ENCODE data around the gene BAG3. TPM values are rescaled to one million over a fixed set of nuclear protein-coding genes. Genes with fewer than 3 reads are reported as not detected.

Gene BAG3
- total RNA-seq, 1 experiment from 2014 or later, result 57.0 TPM

GRCh38 chr10:119703903-119704508, 52.8 kb downstream of the BAG3 start (continued):
- no peak for TF ChIP-seq ATF3 (IDR thresholded peaks at IDR 0.05)

DNA sequence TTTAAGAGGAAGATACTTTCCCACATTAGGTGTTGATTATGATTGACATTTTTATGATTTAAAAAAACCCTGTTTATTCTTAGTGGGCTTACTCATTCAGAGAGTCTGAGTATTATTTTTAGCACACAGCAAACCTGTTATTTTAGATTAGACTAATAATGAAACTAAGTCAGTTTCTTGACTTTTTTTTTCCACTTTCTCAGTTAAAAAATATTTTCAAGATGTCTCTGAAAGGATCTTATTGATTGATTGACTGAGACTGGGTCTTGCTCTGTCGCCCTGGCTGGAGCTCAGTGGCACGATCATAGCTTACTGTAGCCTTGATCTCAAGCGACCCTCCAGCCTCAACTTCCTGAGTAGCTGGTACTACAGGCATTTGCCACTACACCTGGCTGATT, 54.3 kb downstream of the BAG3 start:
- H3K27ac ChIP-seq (ENCODE audit: low read depth, low read length), result no peak overlapping the region
- BruUV-seq (replicated peaks), result no TSS peak
- H3K4me1 ChIP-seq (ENCODE audit: control insufficient read depth in 1 of 2, insufficient read depth in 2 of 2, low read length in 2 of 2), result 0 out of 4 replicates have a peak, but pooled peaks cover 0 to 4% of the 10 kb centered on the region in 2 experiments
- H3K4me2 ChIP-seq (ENCODE audit: low read length), result no peak overlapping the region
- POLR2A ChIA-PET, result no interaction called here
- H2AFZ ChIP-seq (ENCODE audit: low read depth, low read length, poor library complexity, severe bottlenecking), result no peak overlapping the region
- RAD21 ChIA-PET (ENCODE audit: low non-redundant PET in 1 of 2, low total read pairs in 2 of 2, uncharacterized antibody in 2 of 2, unreplicated experiment in 2 of 2), result no interaction called here
- intact Hi-C loops (cut with micrococcal nuclease), result no loop called here
- no peaks in the 10 kb centered on the region for H3K27me3 ChIP-seq (ENCODE audit: insufficient read depth, low read length)
- no peak for DNase-seq (ENCODE audit: low read depth, low spot score)
- H3K4me3 ChIP-seq (replicated peaks in 1 of 2; ENCODE audit: low read depth in 1 of 2, low read length in 2 of 2), result no peak overlapping the region
- H3K9ac ChIP-seq (ENCODE audit: low read length), result no peak overlapping the region
- H3K9me2 ChIP-seq (ENCODE audit: insufficient read depth), result no peaks in the 10 kb centered on the region
- no peak for TF ChIP-seq POLR2A (IDR thresholded peaks at IDR 0.05; ENCODE audit: borderline replicate concordance, extremely low read depth, insufficient read depth, insufficient read length)
- TF ChIP-seq SP1 (IDR thresholded peaks at IDR 0.05; ENCODE audit: low read depth), result no peak
- no peak for TF ChIP-seq ATF3 (IDR thresholded peaks at IDR 0.05)
- TF ChIP-seq EZH2phosphoT487 (IDR thresholded peaks at IDR 0.05; ENCODE audit: borderline replicate concordance), result no peak
- TF ChIP-seq, protein P1, sequence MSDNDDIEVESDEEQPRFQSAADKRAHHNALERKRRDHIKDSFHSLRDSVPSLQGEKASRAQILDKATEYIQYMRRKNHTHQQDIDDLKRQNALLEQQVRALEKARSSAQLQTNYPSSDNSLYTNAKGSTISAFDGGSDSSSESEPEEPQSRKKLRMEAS (IDR thresholded peaks at IDR 0.05), result no peak
- TF ChIP-seq RAD21 (IDR thresholded peaks at IDR 0.05; ENCODE audit: low read depth), result no peak
- no peak for TF ChIP-seq YY1 (IDR thresholded peaks at IDR 0.05; ENCODE audit: extremely low read depth, insufficient replicate concordance, low read depth, low read length)
- TF ChIP-seq SRF (IDR thresholded peaks at IDR 0.05; ENCODE audit: low read depth), result no peak
- no peak for TF ChIP-seq EGR1 (IDR thresholded peaks at IDR 0.05; ENCODE audit: low read depth)
- CTCF ChIA-PET, result no interaction called here
- H3K9me3 ChIP-seq (ENCODE audit: control insufficient read depth in 1 of 2, insufficient read depth in 1 of 2, low read depth in 1 of 2, low read length in 2 of 2), result peaks cover 0 to 6% of the 10 kb centered on the region in 2 experiments; a peak in 1 of 4 replicates
- no peaks in the 10 kb centered on the region for H3K36me3 ChIP-seq (ENCODE audit: control insufficient read depth in 1 of 2, insufficient read depth in 2 of 2, low read length in 2 of 2)
- H4K20me1 ChIP-seq (ENCODE audit: insufficient read depth), result no peaks in the 10 kb centered on the region
- ATAC-seq, result no peak
- no peaks in the 10 kb centered on the region for H3K79me2 ChIP-seq (ENCODE audit: insufficient read depth, low read length)
